H9 (cell line): ENCODE data around the gene EPS8L3. TPM values are rescaled to one million over a fixed set of nuclear protein-coding genes. Genes with fewer than 3 reads are reported as not detected.

Experiments
- DNase-seq: peaks from one replicate; pipeline ENCODE4 v3.0.0-alpha.2; 2017
- H2AFZ ChIP-seq: one replicate; pipeline ENCODE4 v1.6.1; 2013; ENCODE audit warnings: mild to moderate bottlenecking, low read length, control low read depth, moderate library complexity
- H2AK5ac ChIP-seq: 2 replicates; pipeline ENCODE4 v1.6.1; 2013; ENCODE audit warnings: low read length, control low read depth, mixed read lengths; ENCODE audit not compliant: insufficient read length
- H2BK120ac ChIP-seq: one replicate; pipeline ENCODE4 v1.6.1; 2013; ENCODE audit warnings: low read depth, mild to moderate bottlenecking, low read length, control low read depth, inconsistent platforms; ENCODE audit not compliant: poor library complexity, severe bottlenecking
- H2BK12ac ChIP-seq: 2 replicates; pipeline ENCODE4 v1.6.1; 2013; ENCODE audit warnings: low read length, control low read depth, mixed read lengths, low read depth; ENCODE audit not compliant: insufficient read length
- H2BK15ac ChIP-seq: 2 replicates; pipeline ENCODE4 v1.6.1; 2013; ENCODE audit warnings: low read depth, low read length, control low read depth
- H2BK20ac ChIP-seq: one replicate; pipeline ENCODE4 v1.6.1; 2013; ENCODE audit warnings: low read depth, mild to moderate bottlenecking, low read length, control low read depth, inconsistent platforms; ENCODE audit not compliant: poor library complexity, severe bottlenecking
- H2BK5ac ChIP-seq: 2 replicates; pipeline ENCODE4 v1.6.1; 2013; ENCODE audit warnings: low read length, control low read depth, mixed read lengths; ENCODE audit not compliant: insufficient read length
- H3K14ac ChIP-seq: 2 replicates; pipeline ENCODE4 v1.6.1; 2013; ENCODE audit warnings: low read length, control low read depth; ENCODE audit not compliant: insufficient read depth
- H3K18ac ChIP-seq: 2 replicates; pipeline ENCODE4 v1.6.1; 2013; ENCODE audit warnings: low read depth, mild to moderate bottlenecking, mixed read lengths, low read length, control low read depth; ENCODE audit not compliant: insufficient read length
- H3K23ac ChIP-seq: 2 replicates; pipeline ENCODE4 v1.6.1; 2013; ENCODE audit warnings: low read length, control low read depth, mixed read lengths, low read depth; ENCODE audit not compliant: insufficient read length
- H3K23me2 ChIP-seq: 2 replicates; pipeline ENCODE4 v1.6.1; 2013; ENCODE audit warnings: low read depth, mild to moderate bottlenecking, mixed read lengths, low read length, control low read depth; ENCODE audit not compliant: insufficient read length, poor library complexity, severe bottlenecking
- H3K27ac ChIP-seq: 2 replicates; pipeline ENCODE4 v1.5.1; 2013; ENCODE audit warnings: low read length, control low read depth, mixed read lengths, low read depth; ENCODE audit not compliant: insufficient read length
- H3K27me3 ChIP-seq: 2 replicates; pipeline ENCODE4 v1.6.1; 2013; ENCODE audit warnings: low read length, control low read depth, inconsistent platforms; ENCODE audit not compliant: insufficient read depth
- H3K4ac ChIP-seq: 2 replicates; pipeline ENCODE4 v1.6.1; 2013; ENCODE audit warnings: low read depth, mild to moderate bottlenecking, control low read depth, inconsistent platforms, low read length, moderate library complexity
- H3K4me1 ChIP-seq: 2 replicates; pipeline ENCODE4 v1.6.1; 2013; ENCODE audit warnings: low read length, control low read depth, inconsistent platforms; ENCODE audit not compliant: insufficient read depth
- H3K4me2 ChIP-seq: 2 replicates; pipeline ENCODE4 v1.6.1; 2013; ENCODE audit warnings: low read length, control low read depth, mixed read lengths; ENCODE audit not compliant: insufficient read length, insufficient read depth
- H3K56ac ChIP-seq: 2 replicates; pipeline ENCODE4 v1.6.1; 2013; ENCODE audit warnings: low read depth, mild to moderate bottlenecking, mixed read lengths, low read length, control low read depth; ENCODE audit not compliant: insufficient read length
- H3K79me1 ChIP-seq: 2 replicates; pipeline ENCODE4 v1.6.1; 2013; ENCODE audit warnings: low read depth, mild to moderate bottlenecking, moderate library complexity, low read length, control low read depth, inconsistent platforms; ENCODE audit not compliant: insufficient read depth, poor library complexity, severe bottlenecking
- H3K79me2 ChIP-seq: 2 replicates; pipeline ENCODE4 v1.6.1; 2013; ENCODE audit warnings: low read length, control low read depth, inconsistent platforms; ENCODE audit not compliant: insufficient read depth
- H3K9ac ChIP-seq: 2 replicates; pipeline ENCODE4 v1.6.1; 2013; ENCODE audit warnings: low read length, control low read depth, mixed read lengths; ENCODE audit not compliant: insufficient read length; ENCODE audit errors: extremely low read depth
- H3K9me3 ChIP-seq: one replicate; pipeline ENCODE4 v1.6.1; 2013; ENCODE audit warnings: low read depth, low read length, inconsistent platforms; ENCODE audit not compliant: control insufficient read depth
- H3T11ph ChIP-seq: one replicate; pipeline ENCODE4 v1.6.1; 2013; ENCODE audit warnings: mild to moderate bottlenecking, low read length, control low read depth, inconsistent platforms
- H4K20me1 ChIP-seq: one replicate; pipeline ENCODE4 v1.6.1; 2013; ENCODE audit not compliant: control insufficient read depth, insufficient read length, insufficient read depth
- H4K5ac ChIP-seq: 2 replicates; pipeline ENCODE4 v1.6.1; 2013; ENCODE audit warnings: low read depth, mild to moderate bottlenecking, mixed read lengths, low read length, control low read depth; ENCODE audit not compliant: insufficient read length
- H4K8ac ChIP-seq: replicated peaks from 2 replicates; pipeline ENCODE4 v1.6.1; 2013; ENCODE audit warnings: low read length, control low read depth, mixed read lengths, low read depth; ENCODE audit not compliant: insufficient read length
- H4K91ac ChIP-seq: 2 replicates; pipeline ENCODE4 v1.6.1; 2013; ENCODE audit warnings: low read depth, mild to moderate bottlenecking, moderate library complexity, mixed read lengths, low read length, control low read depth; ENCODE audit not compliant: insufficient read length
- H3K27ac Mint-ChIP-seq, 3 experiments: 2 replicates in 2 of 3; 3 replicates in 1 of 3; pipeline ENCODE4 v1.8.0; 2020 to 2021; ENCODE audit warnings: mixed read lengths in 3 of 3, mild to moderate bottlenecking in 1 of 3, moderate library complexity in 1 of 3
- H3K27me3 Mint-ChIP-seq: 2 replicates; pipeline ENCODE4 v1.8.0; 2021; ENCODE audit warnings: low read depth, mild to moderate bottlenecking, moderate library complexity, mixed read lengths
- H3K36me3 Mint-ChIP-seq, 3 experiments: 2 replicates in 2 of 3; 3 replicates in 1 of 3; pipeline ENCODE4 v1.8.0; 2020 to 2021; ENCODE audit warnings: low read depth in 3 of 3, mixed read lengths in 3 of 3; ENCODE audit not compliant: insufficient read depth in 1 of 3
- H3K4me1 Mint-ChIP-seq, 2 experiments: 2 replicates each; pipeline ENCODE4 v1.8.0; 2020; ENCODE audit warnings: mixed read lengths in 2 of 2
- H3K4me3 Mint-ChIP-seq, 2 experiments: 2 replicates in 1 of 2; 3 replicates in 1 of 2; pipeline ENCODE4 v1.8.0; 2020 to 2021; ENCODE audit warnings: mild to moderate bottlenecking in 2 of 2, mixed read lengths in 2 of 2, moderate library complexity in 1 of 2
- H3K9me3 Mint-ChIP-seq, 2 experiments: 2 replicates in 1 of 2; 3 replicates in 1 of 2; pipeline ENCODE4 v1.8.0; 2020; ENCODE audit warnings: mild to moderate bottlenecking in 2 of 2, mixed read lengths in 2 of 2, moderate library complexity in 1 of 2
- WGBS: extraction: QIAGEN DNeasy Blood & Tissue Kit; methylation state at CpG from one replicate; pipeline ENCODE4 v1.1.7; 2013; ENCODE audit warnings: missing lambda C conversion rate, low lambda C conversion rate, mixed read lengths; ENCODE audit not compliant: insufficient read length; ENCODE audit errors: extremely low coverage; 5-methylcytosine and 5-hydroxymethylcytosine counted together
- total RNA-seq: library from RNA; stranded (reverse); gene quantifications from 2 replicates; pipeline ENCODE4 v1.2.1, GENCODE V29; 2021
- TF ChIP-seq, protein P1 (sequence below): fragments of 200-600 bp; sonication (generic); conservative IDR thresholded peaks from 3 replicates; pipeline ENCODE4 v1.8.0; 2021; ENCODE audit warnings: antibody characterized with exemption, mild to moderate bottlenecking

The EPS8L3 gene
- total RNA-seq, 1 experiment from 2014 or later = not detected

DNA sequence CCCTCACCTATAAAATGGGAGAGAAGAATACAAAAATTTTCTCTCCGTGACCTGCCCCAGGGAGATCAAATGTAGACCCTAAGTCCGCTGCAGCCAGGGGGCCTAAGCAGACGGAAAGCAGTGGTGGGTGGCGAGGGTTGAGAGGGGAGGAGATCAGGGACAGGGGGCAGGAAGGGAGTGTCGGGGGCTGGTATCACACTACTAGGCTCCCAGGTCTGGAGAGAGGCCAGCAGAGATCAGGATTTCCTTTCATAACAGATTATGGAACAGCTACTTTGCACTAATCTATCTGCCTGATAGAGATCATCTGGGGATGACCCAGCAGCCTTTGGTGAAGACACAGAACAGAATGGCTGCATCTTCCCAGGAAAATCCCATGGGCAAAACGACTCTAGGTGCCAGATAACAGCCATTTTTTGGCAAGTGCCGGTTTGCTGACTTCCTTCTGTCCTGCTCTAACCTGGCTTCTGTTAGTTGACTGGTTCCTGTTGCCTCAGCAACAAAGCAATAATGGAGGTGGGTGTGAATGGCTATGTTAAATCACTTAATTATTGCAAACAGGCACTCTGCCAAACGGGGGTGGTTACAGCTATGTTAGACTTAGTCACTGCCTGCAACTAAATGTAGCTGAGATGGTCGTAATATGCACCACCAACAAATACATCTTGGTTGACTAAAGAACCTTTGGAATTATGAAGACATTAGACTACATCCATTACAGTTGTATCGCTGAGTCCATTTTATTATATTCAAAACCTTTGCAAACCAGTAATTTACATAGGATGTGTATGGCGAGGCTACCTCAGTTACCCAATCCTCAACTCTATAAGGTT lies 30.0 kb upstream of the EPS8L3 start:
- H3K27ac Mint-ChIP-seq = no peak overlapping the region
- no CpG with 5 or more reads among the region's 11 CpGs for WGBS

More for the DNA sequence above, 30.0 kb upstream of the EPS8L3 start:
- Histone ChIP-seq H2BK20ac (no peak overlapping the region), H3K18ac (peak overlapping the region; percentile 60), H3K23ac (no peak overlapping the region), H3K27me3 (no peaks in the 10 kb centered on the region; the same call in 1 of the 2 replicates), H4K91ac (no peak overlapping the region), H3K4me1 (peaks cover 6% of the 10 kb centered on the region; the same call in 1 of the 2 replicates), H4K5ac (no peak overlapping the region), H3K23me2 (no peaks in the 10 kb centered on the region), H2AFZ (no peak overlapping the region), H2AK5ac (no peak overlapping the region), H3T11ph (no peak overlapping the region), H3K4me2 (no peak overlapping the region), H3K79me1 (no peaks in the 10 kb centered on the region), H3K56ac (no peak overlapping the region), H3K4ac (no peak overlapping the region), H2BK120ac (no peak overlapping the region), H4K20me1 (no peaks in the 10 kb centered on the region), H2BK5ac (no peak overlapping the region), H3K27ac (no peak overlapping the region), H4K8ac (no peak overlapping the region), H3K9me3 (no peaks in the 10 kb centered on the region), H3K79me2 (no peaks in the 10 kb centered on the region), H2BK12ac (no peak overlapping the region), H3K9ac (no peak overlapping the region), H3K14ac (peak overlapping the region; percentile 69; the same call in 1 of the 2 replicates), H2BK15ac (no peak overlapping the region)
- H3K4me1 Mint-ChIP-seq = peaks cover 40 to 43% of the 10 kb centered on the region in 2 experiments
- H3K4me3 Mint-ChIP-seq = peak overlapping the region in 1 of 2 experiments; percentile 35; a peak in 1 of 5 replicates
- peaks cover 4% of the 10 kb centered on the region for H3K27me3 Mint-ChIP-seq
- H3K36me3 Mint-ChIP-seq = no peaks in the 10 kb centered on the region
- TF ChIP-seq, protein P1, sequence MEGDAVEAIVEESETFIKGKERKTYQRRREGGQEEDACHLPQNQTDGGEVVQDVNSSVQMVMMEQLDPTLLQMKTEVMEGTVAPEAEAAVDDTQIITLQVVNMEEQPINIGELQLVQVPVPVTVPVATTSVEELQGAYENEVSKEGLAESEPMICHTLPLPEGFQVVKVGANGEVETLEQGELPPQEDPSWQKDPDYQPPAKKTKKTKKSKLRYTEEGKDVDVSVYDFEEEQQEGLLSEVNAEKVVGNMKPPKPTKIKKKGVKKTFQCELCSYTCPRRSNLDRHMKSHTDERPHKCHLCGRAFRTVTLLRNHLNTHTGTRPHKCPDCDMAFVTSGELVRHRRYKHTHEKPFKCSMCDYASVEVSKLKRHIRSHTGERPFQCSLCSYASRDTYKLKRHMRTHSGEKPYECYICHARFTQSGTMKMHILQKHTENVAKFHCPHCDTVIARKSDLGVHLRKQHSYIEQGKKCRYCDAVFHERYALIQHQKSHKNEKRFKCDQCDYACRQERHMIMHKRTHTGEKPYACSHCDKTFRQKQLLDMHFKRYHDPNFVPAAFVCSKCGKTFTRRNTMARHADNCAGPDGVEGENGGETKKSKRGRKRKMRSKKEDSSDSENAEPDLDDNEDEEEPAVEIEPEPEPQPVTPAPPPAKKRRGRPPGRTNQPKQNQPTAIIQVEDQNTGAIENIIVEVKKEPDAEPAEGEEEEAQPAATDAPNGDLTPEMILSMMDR = no peak
- peak; percentile 34 for DNase-seq
- H3K9me3 Mint-ChIP-seq = no peaks in the 10 kb centered on the region
